Peyer's patch (tissue), 4 donors: ENCODE results near the gene DHX36. TPM values are rescaled to one million over a fixed set of nuclear protein-coding genes. Genes with fewer than 3 reads are reported as not detected.

Source experiments
- DNase-seq, 3 donors: peaks; one replicate each; pipeline ENCODE4 v3.0.0-alpha.2; 2017 to 2019
- H3K27ac ChIP-seq, 4 donors: fragments of 200-600 bp; sonication (generic); one replicate each; pipeline ENCODE4 v1.5.1; 2016 to 2019
- H3K27me3 ChIP-seq, 2 donors: fragments of 200-600 bp; sonication (generic); one replicate each; pipeline ENCODE4 v1.5.1; 2019
- H3K36me3 ChIP-seq, 3 donors: fragments of 200-600 bp; sonication (generic); one replicate each; pipeline ENCODE4 v1.5.1; 2016 to 2019
- H3K4me1 ChIP-seq, 4 donors: fragments of 200-600 bp; sonication (generic); one replicate each; pipeline ENCODE4 v1.5.1; 2016 to 2019
- H3K4me3 ChIP-seq, 4 donors: fragments of 200-600 bp; sonication (generic); 1 replicate in 3 of 4; 2 replicates in 1 of 4; pipeline ENCODE4 v1.5.1; 2016 to 2019; ENCODE audit warnings: mild to moderate bottlenecking in 1 of 4
- H3K9me3 ChIP-seq, 4 donors: fragments of 200-600 bp; sonication (generic); one replicate each; pipeline ENCODE4 v1.5.1; 2016 to 2019; ENCODE audit warnings: mild to moderate bottlenecking in 1 of 4
- CTCF ChIP-seq, 6 experiments: fragments of 450-650 bp in 4 of 6; fragments of 200-600 bp in 2 of 6; sonication (generic) in 1 of 6; IDR thresholded peaks; one replicate each; pipeline ENCODE4 v1.5.1; 2017 to 2019; ENCODE audit warnings: antibody characterized with exemption in 6 of 6, mild to moderate bottlenecking in 3 of 6, moderate library complexity in 1 of 6
- POLR2A ChIP-seq, 2 donors: fragments of 450-650 bp; IDR thresholded peaks; one replicate each; pipeline ENCODE4 v1.5.1; 2017; ENCODE audit warnings: antibody characterized with exemption in 2 of 2, mild to moderate bottlenecking in 2 of 2, moderate library complexity in 2 of 2
- small RNA-seq, 2 donors: library from RNA; depleted of rRNA; stranded (forward); fragments of <200 nt; gene quantifications; one replicate each; pipeline ENCODE3, GENCODE V24; 2016
- total RNA-seq, 4 donors: library from RNA; depleted of rRNA; stranded (reverse); fragments of >200 nt; gene quantifications; one replicate each; pipeline ENCODE4 v1.1.0, GENCODE V29; 2016

DHX36 gene
- total RNA-seq, 4 donors from 2014 or later = 40.3 to 67.7 (median 54.7) TPM

- Histone ChIP-seq H3K27me3 (no peaks in the 10 kb centered on the region), H3K27ac (no peak overlapping the region), H3K4me3 (no peak overlapping the region), H3K36me3 (peaks cover 0 to 8% (median 0%) of the 10 kb centered on the region in 3 donors), H3K4me1 (peaks cover 0 to 3% (median 0%) of the 10 kb centered on the region in 4 donors), H3K9me3 (no peaks in the 10 kb centered on the region)
- DNase-seq = no peak
- TF ChIP-seq POLR2A (IDR thresholded peaks at IDR 0.05) (no peak), CTCF (IDR thresholded peaks at IDR 0.05) (no peak)
Measured at GRCh38 chr3:154227531-154227930, 96.8 kb downstream of the DHX36 start.

GRCh38 chr3:154225536-154225935 lies 98.8 kb downstream of the DHX36 start:
- H3K4me1 ChIP-seq = peaks cover 0 to 3% (median 0%) of the 10 kb centered on the region in 4 donors
- no peak for TF ChIP-seq POLR2A (IDR thresholded peaks at IDR 0.05)
- no peak for TF ChIP-seq CTCF (IDR thresholded peaks at IDR 0.05)
- H3K4me3 ChIP-seq = no peak overlapping the region
- no peaks in the 10 kb centered on the region for H3K27me3 ChIP-seq
- DNase-seq = no peak
- H3K27ac ChIP-seq = no peak overlapping the region
- H3K9me3 ChIP-seq = no peaks in the 10 kb centered on the region
- H3K36me3 ChIP-seq = no peaks in the 10 kb centered on the region

- Histone ChIP-seq H3K36me3 (no peaks in the 10 kb centered on the region), H3K9me3 (no peaks in the 10 kb centered on the region), H3K27me3 (no peaks in the 10 kb centered on the region), H3K27ac (no peak overlapping the region), H3K4me1 (peaks cover 0 to 3% (median 0%) of the 10 kb centered on the region in 4 donors), H3K4me3 (no peak overlapping the region)
- no peak for DNase-seq
- no peak for TF ChIP-seq POLR2A (IDR thresholded peaks at IDR 0.05)
- no peak for TF ChIP-seq CTCF (IDR thresholded peaks at IDR 0.05)
Measured at GRCh38 chr3:154224866-154225265, 99.4 kb downstream of the DHX36 start.

- peaks cover 0 to 3% (median 0%) of the 10 kb centered on the region in 4 donors for H3K4me1 ChIP-seq
- no peak for TF ChIP-seq CTCF (IDR thresholded peaks at IDR 0.05)
- TF ChIP-seq POLR2A (IDR thresholded peaks at IDR 0.05) = no peak
- no peaks in the 10 kb centered on the region for H3K36me3 ChIP-seq
- H3K9me3 ChIP-seq = no peaks in the 10 kb centered on the region
- H3K27ac ChIP-seq = no peak overlapping the region
- DNase-seq = no peak
- H3K4me3 ChIP-seq = no peak overlapping the region
- no peaks in the 10 kb centered on the region for H3K27me3 ChIP-seq
Measured at GRCh38 chr3:154224366-154224765, 99.9 kb downstream of the DHX36 start.

- H3K27me3 ChIP-seq = no peaks in the 10 kb centered on the region
- no peak for TF ChIP-seq CTCF (IDR thresholded peaks at IDR 0.05)
- no peak for TF ChIP-seq POLR2A (IDR thresholded peaks at IDR 0.05)
- H3K4me1 ChIP-seq = peaks cover 0 to 3% (median 0%) of the 10 kb centered on the region in 4 donors
- no peak overlapping the region for H3K27ac ChIP-seq
- H3K4me3 ChIP-seq = no peak overlapping the region
- H3K36me3 ChIP-seq = no peaks in the 10 kb centered on the region
- no peak for DNase-seq
- H3K9me3 ChIP-seq = no peaks in the 10 kb centered on the region
Measured at GRCh38 chr3:154223519-154223918, 100.8 kb downstream of the DHX36 start.

Small RNAs within 50 kb of the gene (small RNA-seq; reads per million reads assigned to genes)
- 0 reads per million in 2 donors for gene RF01210

Other genes starting within 250 kb of the DHX36 start
- 10 to 100 TPM; 19.0 to 55.2 (median 27.8) TPM for gene ARHGEF26, start 203.1 kb downstream of the DHX36 start, total RNA-seq
- not detected for gene GPR149, start 105.7 kb upstream of the DHX36 start, total RNA-seq